SU-DHL-6 (cell line): ENCODE measurements around the gene NUP210.

Experiments used
- H2AFZ ChIP-seq: fragments of 200-600 bp; sonication (generic); 2 replicates; pipeline ENCODE4 v1.6.1; 2014; ENCODE audit warnings: low read depth, mild to moderate bottlenecking, moderate library complexity, mixed read lengths, antibody characterized with exemption, low read length; ENCODE audit not compliant: severe bottlenecking
- H3F3A ChIP-seq: fragments of 200-600 bp; shearing (Covaris generic); 2 replicates; pipeline ENCODE4 v1.6.0; 2016; ENCODE audit warnings: antibody characterized with exemption, mild to moderate bottlenecking; ENCODE audit not compliant: insufficient read depth
- H3K27ac ChIP-seq: fragments of 200-600 bp; sonication (generic); 2 replicates; pipeline ENCODE4 v1.5.1; 2016; ENCODE audit warnings: low read depth, mild to moderate bottlenecking, low read length, moderate library complexity, mixed read lengths
- H3K27me3 ChIP-seq: fragments of 200-600 bp; sonication (generic), shearing (Covaris generic); 2 replicates; pipeline ENCODE4 v1.6.0; 2014; ENCODE audit warnings: mild to moderate bottlenecking, low read length
- H3K36me3 ChIP-seq: fragments of 200-600 bp; sonication (generic); 2 replicates; pipeline ENCODE4 v1.6.1; 2014; ENCODE audit warnings: mild to moderate bottlenecking, low read length, mixed read lengths
- H3K4me2 ChIP-seq: fragments of 300-600, 200-600 bp; shearing (Covaris generic), sonication (generic); 2 replicates; pipeline ENCODE4 v1.6.0; 2014; ENCODE audit warnings: low read length, low read depth, mild to moderate bottlenecking; ENCODE audit not compliant: poor library complexity, severe bottlenecking
- H3K4me3 ChIP-seq: fragments of 200-600 bp; sonication (generic); 2 replicates; pipeline ENCODE4 v1.5.1; 2014; ENCODE audit warnings: antibody characterized with exemption, low read length, mild to moderate bottlenecking, mixed read lengths; ENCODE audit not compliant: insufficient read depth, poor library complexity, severe bottlenecking
- H3K79me2 ChIP-seq: fragments of 200-600 bp; sonication (generic); 2 replicates; pipeline ENCODE4 v1.6.1; 2014; ENCODE audit warnings: mild to moderate bottlenecking, low read length, moderate library complexity; ENCODE audit not compliant: insufficient read depth
- H3K9ac ChIP-seq: fragments of 200-600 bp; sonication (generic); 2 replicates; pipeline ENCODE4 v1.7.0; 2014; ENCODE audit warnings: mild to moderate bottlenecking, low read length
- H3K9me2 ChIP-seq: fragments of 200-600 bp; sonication (generic); replicated peaks from 2 replicates; pipeline ENCODE4 v1.6.1; 2014; ENCODE audit warnings: low read length; ENCODE audit not compliant: insufficient read depth
- H3K9me3 ChIP-seq: fragments of 200-600 bp; sonication (generic); 2 replicates; pipeline ENCODE4 v1.6.1; 2014; ENCODE audit warnings: low read length, mixed read lengths; ENCODE audit not compliant: insufficient read depth
- H4K20me1 ChIP-seq: fragments of 200-600 bp; sonication (generic); 2 replicates; pipeline ENCODE4 v1.6.1; 2014; ENCODE audit warnings: low read depth, mild to moderate bottlenecking, antibody characterized with exemption, low read length, moderate library complexity, mixed read lengths
- EZH2phosphoT487 ChIP-seq: fragments of 200-600 bp; sonication (generic), shearing (Covaris generic); conservative IDR thresholded peaks from 2 replicates; pipeline ENCODE4 v1.6.1; 2018; ENCODE audit warnings: mild to moderate bottlenecking, antibody characterized with exemption, low read length, moderate library complexity, mixed read lengths
- TF ChIP-seq, protein P1 (sequence below): fragments of 200-600 bp; sonication (generic); IDR thresholded peaks from one replicate; pipeline ENCODE4 v1.5.1; 2017; ENCODE audit warnings: antibody characterized with exemption, mild to moderate bottlenecking, low read length, moderate library complexity; ENCODE audit not compliant: insufficient read depth, poor library complexity, severe bottlenecking

NUP210 gene

DNA sequence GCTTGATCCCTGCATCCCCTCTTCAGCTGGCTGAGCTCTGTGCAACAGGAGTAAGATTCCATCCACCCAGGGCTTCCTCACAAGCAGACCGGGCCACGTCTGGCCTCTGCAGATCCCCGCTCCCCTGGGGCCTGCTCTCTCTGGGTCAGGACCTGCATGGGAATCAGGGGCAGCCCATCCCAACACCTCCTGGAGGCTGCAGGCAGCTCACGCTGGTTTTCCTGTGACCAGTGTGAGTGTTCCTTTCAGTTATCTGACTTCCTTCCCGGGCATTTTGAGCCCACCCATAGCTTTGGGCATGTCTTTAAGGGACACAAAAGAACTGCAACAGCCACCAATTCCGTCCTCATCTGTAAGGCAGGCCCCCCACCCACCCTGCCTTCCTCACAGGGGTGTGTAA is 16.3 kb downstream of the NUP210 start:
- H3K9me2 ChIP-seq, result no peaks in the 10 kb centered on the region
- no peak overlapping the region for H3K4me3 ChIP-seq
- peaks cover 99% of the 10 kb centered on the region for H3K79me2 ChIP-seq
- no peak overlapping the region for H2AFZ ChIP-seq
- no peak overlapping the region for H3K9ac ChIP-seq
- no peaks in the 10 kb centered on the region for H3K9me3 ChIP-seq
- H3K27me3 ChIP-seq, result no peaks in the 10 kb centered on the region
- no peak overlapping the region for H3K4me2 ChIP-seq
- peaks cover 29% of the 10 kb centered on the region for H4K20me1 ChIP-seq
- H3K36me3 ChIP-seq, result peaks cover 9% of the 10 kb centered on the region
- no peak overlapping the region for H3K27ac ChIP-seq
- TF ChIP-seq, protein P1, sequence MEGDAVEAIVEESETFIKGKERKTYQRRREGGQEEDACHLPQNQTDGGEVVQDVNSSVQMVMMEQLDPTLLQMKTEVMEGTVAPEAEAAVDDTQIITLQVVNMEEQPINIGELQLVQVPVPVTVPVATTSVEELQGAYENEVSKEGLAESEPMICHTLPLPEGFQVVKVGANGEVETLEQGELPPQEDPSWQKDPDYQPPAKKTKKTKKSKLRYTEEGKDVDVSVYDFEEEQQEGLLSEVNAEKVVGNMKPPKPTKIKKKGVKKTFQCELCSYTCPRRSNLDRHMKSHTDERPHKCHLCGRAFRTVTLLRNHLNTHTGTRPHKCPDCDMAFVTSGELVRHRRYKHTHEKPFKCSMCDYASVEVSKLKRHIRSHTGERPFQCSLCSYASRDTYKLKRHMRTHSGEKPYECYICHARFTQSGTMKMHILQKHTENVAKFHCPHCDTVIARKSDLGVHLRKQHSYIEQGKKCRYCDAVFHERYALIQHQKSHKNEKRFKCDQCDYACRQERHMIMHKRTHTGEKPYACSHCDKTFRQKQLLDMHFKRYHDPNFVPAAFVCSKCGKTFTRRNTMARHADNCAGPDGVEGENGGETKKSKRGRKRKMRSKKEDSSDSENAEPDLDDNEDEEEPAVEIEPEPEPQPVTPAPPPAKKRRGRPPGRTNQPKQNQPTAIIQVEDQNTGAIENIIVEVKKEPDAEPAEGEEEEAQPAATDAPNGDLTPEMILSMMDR, result no peak
- TF ChIP-seq EZH2phosphoT487, result no peak
- H3F3A ChIP-seq, result peaks cover 4% of the 10 kb centered on the region; the same call in 1 of the 2 replicates

DNA sequence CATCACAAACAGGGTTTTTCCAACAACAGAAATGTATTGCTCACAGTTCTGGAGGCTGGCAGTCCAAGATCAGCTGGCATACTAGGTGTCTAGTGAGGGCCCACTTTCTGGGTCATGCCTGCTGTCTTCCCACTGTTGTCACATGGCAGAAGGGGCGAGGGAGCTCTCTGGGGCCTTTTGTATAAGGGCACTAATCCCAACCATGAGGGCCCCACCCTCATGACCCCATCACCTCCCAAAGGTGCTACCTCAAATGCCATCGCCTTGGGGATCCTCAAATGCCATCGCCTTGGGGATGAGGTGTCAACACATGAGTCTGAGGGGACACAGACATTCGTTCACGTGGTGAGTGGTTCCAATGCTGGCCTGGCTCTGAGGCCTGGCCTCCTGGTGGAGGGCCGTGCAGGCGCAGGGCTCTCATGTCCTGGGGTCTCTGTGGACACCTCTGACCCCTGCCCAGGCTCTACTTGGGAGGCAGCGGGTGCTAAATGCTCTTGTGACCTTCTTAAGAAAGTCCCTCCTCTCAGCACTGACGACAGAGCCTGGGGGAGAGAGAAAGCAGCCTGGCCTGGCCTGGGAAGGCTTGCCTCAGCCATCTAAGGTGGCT is 16.8 kb downstream of the NUP210 start:
- Histone ChIP-seq H3K9ac (no peak overlapping the region), H3K27ac (no peak overlapping the region), H4K20me1 (peaks cover 28% of the 10 kb centered on the region), H3K4me3 (no peak overlapping the region), H3K9me3 (no peaks in the 10 kb centered on the region), H3K9me2 (no peaks in the 10 kb centered on the region), H2AFZ (no peak overlapping the region), H3K79me2 (peaks cover 99% of the 10 kb centered on the region), H3K4me2 (no peak overlapping the region), H3K36me3 (peaks cover 4% of the 10 kb centered on the region), H3F3A (peaks cover 4% of the 10 kb centered on the region; the same call in 1 of the 2 replicates), H3K27me3 (no peaks in the 10 kb centered on the region)
- TF ChIP-seq EZH2phosphoT487, result no peak
- TF ChIP-seq, protein P1, result no peak

DNA sequence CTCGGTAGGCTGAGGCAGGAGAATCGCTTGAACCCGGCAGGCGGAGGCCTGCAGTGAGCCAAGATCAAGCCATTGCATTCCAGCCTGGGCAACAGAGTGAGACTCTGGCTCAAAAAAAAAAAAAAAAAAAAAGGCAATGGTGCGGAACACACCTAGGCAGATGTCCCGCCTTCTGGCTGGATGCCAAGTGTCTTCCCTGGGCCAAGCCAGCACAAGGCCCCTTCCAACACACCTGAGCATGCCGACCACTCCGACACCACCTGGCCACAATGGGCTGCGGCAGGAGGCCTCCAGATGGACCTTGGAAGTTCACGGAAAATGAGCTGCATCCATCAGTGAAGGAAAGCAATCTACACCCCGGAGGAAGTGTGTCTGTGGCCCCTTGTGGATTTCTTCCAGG is 19.0 kb downstream of the NUP210 start:
- no peaks in the 10 kb centered on the region for H3K27me3 ChIP-seq
- H3K9ac ChIP-seq, result no peak overlapping the region
- H4K20me1 ChIP-seq, result peaks cover 14% of the 10 kb centered on the region; the same call in 1 of the 2 replicates
- peaks cover 4% of the 10 kb centered on the region; the same call in 1 of the 2 replicates for H3F3A ChIP-seq
- no peak overlapping the region for H3K27ac ChIP-seq
- H2AFZ ChIP-seq, result no peak overlapping the region
- no peak for TF ChIP-seq EZH2phosphoT487
- TF ChIP-seq, protein P1, result no peak
- H3K4me3 ChIP-seq, result no peak overlapping the region
- no peaks in the 10 kb centered on the region for H3K9me2 ChIP-seq
- no peaks in the 10 kb centered on the region for H3K9me3 ChIP-seq
- peaks cover 4% of the 10 kb centered on the region; the same call in 1 of the 2 replicates for H3K36me3 ChIP-seq
- H3K79me2 ChIP-seq, result peaks cover 91% of the 10 kb centered on the region
- no peak overlapping the region for H3K4me2 ChIP-seq
